Ishikawa (cell line): Measurements from ENCODE around the gene PCID2.

Source experiments
- CREB1 ChIP-seq: IDR thresholded peaks from 2 replicates; pipeline ENCODE4 v1.6.1; 2012; ENCODE audit warnings: low read depth
- EGR1 ChIP-seq: IDR thresholded peaks from 2 replicates; pipeline ENCODE4 v1.6.1; 2012
- EP300 ChIP-seq: IDR thresholded peaks from 2 replicates; pipeline ENCODE4 v1.6.1; 2012; ENCODE audit warnings: borderline replicate concordance
- FOXM1 ChIP-seq: IDR thresholded peaks from 2 replicates; pipeline ENCODE4 v1.6.1; 2012; ENCODE audit warnings: low read depth, borderline replicate concordance
- MAX ChIP-seq: IDR thresholded peaks from 2 replicates; pipeline ENCODE4 v1.6.1; 2012
- NFIC ChIP-seq: IDR thresholded peaks from 2 replicates; pipeline ENCODE4 v1.6.1; 2012
- RAD21 ChIP-seq: IDR thresholded peaks from 2 replicates; pipeline ENCODE4 v1.6.1; 2012; ENCODE audit warnings: low read depth
- REST ChIP-seq: IDR thresholded peaks from 2 replicates; pipeline ENCODE4 v1.6.1; 2012; ENCODE audit warnings: low read depth, mild to moderate bottlenecking
- TAF1 ChIP-seq: IDR thresholded peaks from 2 replicates; pipeline ENCODE4 v1.6.1; 2012; ENCODE audit warnings: low read depth, mild to moderate bottlenecking

- TF ChIP-seq MAX: no peak
- TF ChIP-seq RAD21: no peak
- TF ChIP-seq REST: no peak
- TF ChIP-seq FOXM1: no peak
- TF ChIP-seq CREB1: no peak
- TF ChIP-seq TAF1: no peak
- no peak for TF ChIP-seq EP300
- TF ChIP-seq EGR1: no peak
- TF ChIP-seq NFIC: no peak
Measured at GRCh38 chr13:113171250-113172125, 37.0 kb downstream of the PCID2 start.
